ENCODE data around the gene BEAN1.

GRCh38 chr16:66473051-66473571 lies 46.0 kb downstream of the BEAN1 start:
- TF ChIP-seq CTCF (IDR thresholded peaks at IDR 0.05; ENCODE audit: borderline replicate concordance, extremely low read depth, low read length, poor library complexity, severe bottlenecking) (no peak), EZH2 (IDR thresholded peaks at IDR 0.05; ENCODE audit: borderline replicate concordance, low read depth, low read length, severe bottlenecking) (no peak)
